HCT116 (cell line): ENCODE results near the gene KCNC1. TPM values are rescaled to one million over a fixed set of nuclear protein-coding genes. Genes with fewer than 3 reads are reported as not detected.

ENCODE experiments used
- ATAC-seq: fragments of 200-7000 bp; cut with Tn5 transposase; 2 replicates; pipeline ENCODE4 v1.9.1; 2020; ENCODE audit warnings: mild to moderate bottlenecking, moderate library complexity
- BruUV-seq: library from RNA; stranded (reverse); fragments of 400-500 nt; replicated peaks from 2 replicates; lab custom pipeline; 2021; lab: Mats Ljungman, UMichigan
- CTCF ChIA-PET: fragments of 300-600 bp; sonication (Branson Sonifier 250); formaldehyde crosslinking; loops from one replicate; lab custom pipeline; 2021; ENCODE audit warnings: antibody characterized with exemption; lab: Charles Lee
- POLR2A ChIA-PET: fragments of 300-600, 350-600 bp; sonication (Branson Sonifier 250); formaldehyde crosslinking; loops from one replicate; lab custom pipeline; 2021; ENCODE audit warnings: antibody characterized with exemption; lab: Charles Lee
- RAD21 ChIA-PET, 2 experiments: fragments of 300-600 bp; sonication (Branson Sonifier 250); formaldehyde crosslinking; loops; one replicate each; lab custom pipeline; 2023; ENCODE audit warnings: low total read pairs in 2 of 2; ENCODE audit not compliant: uncharacterized antibody in 2 of 2, unreplicated experiment in 2 of 2, low non-redundant PET in 1 of 2; lab: Charles Lee
- DNase-seq: peaks from one replicate; pipeline ENCODE4 v3.0.0-alpha.2; 2010; ENCODE audit warnings: low read depth, low spot score
- H2AFZ ChIP-seq: fragments of 200-600 bp; shearing (Covaris generic), sonication (generic); 2 replicates; pipeline ENCODE4 v1.6.1; 2017; ENCODE audit warnings: low read depth, mixed run types, mixed read lengths, antibody characterized with exemption, low read length; ENCODE audit not compliant: poor library complexity, severe bottlenecking
- H3K27ac ChIP-seq: 2 replicates; pipeline ENCODE4 v1.5.1; 2012; ENCODE audit warnings: low read depth, low read length
- H3K27me3 ChIP-seq: fragments of 200-600 bp; sonication (generic); 2 replicates; pipeline ENCODE4 v1.6.1; 2016; ENCODE audit warnings: mixed run types, low read length, mixed read lengths; ENCODE audit not compliant: insufficient read depth
- H3K36me3 ChIP-seq, 2 experiments: fragments of 200-500 bp in 1 of 2; fragments of 200-600 bp in 1 of 2; sonication (Bioruptor generic) in 1 of 2; sonication (generic) in 1 of 2; 2 replicates each; pipeline versions ENCODE4 v1.5.1 to v1.6.1; 2014 to 2016; ENCODE audit warnings: low read length in 2 of 2, inconsistent platforms in 1 of 2, mixed read lengths in 1 of 2, mixed run types in 1 of 2; ENCODE audit not compliant: insufficient read depth in 2 of 2, control insufficient read depth in 1 of 2
- H3K4me1 ChIP-seq, 2 experiments: fragments of 200-600 bp in 1 of 2; sonication (generic) in 1 of 2; 2 replicates each; pipeline versions ENCODE4 v1.5.1 to v1.6.1; 2012 to 2017; ENCODE audit warnings: low read length in 2 of 2, inconsistent platforms in 1 of 2, mild to moderate bottlenecking in 1 of 2, mixed read lengths in 1 of 2, mixed run types in 1 of 2, moderate library complexity in 1 of 2; ENCODE audit not compliant: insufficient read depth in 2 of 2, control insufficient read depth in 1 of 2
- H3K4me2 ChIP-seq: fragments of 200-600 bp; sonication (generic); 2 replicates; pipeline ENCODE4 v1.6.1; 2017; ENCODE audit warnings: mixed run types, low read length, mixed read lengths
- H3K4me3 ChIP-seq, 2 experiments: fragments of 200-600 bp in 1 of 2; sonication (generic) in 1 of 2; replicated peaks in 1 of 2; 2 replicates each; pipeline ENCODE4 v1.5.1; 2011 to 2016; ENCODE audit warnings: low read length in 2 of 2, control low read depth in 1 of 2, low read depth in 1 of 2, mild to moderate bottlenecking in 1 of 2, mixed read lengths in 1 of 2, mixed run types in 1 of 2
- H3K79me2 ChIP-seq: fragments of 200-600 bp; sonication (generic); 2 replicates; pipeline ENCODE4 v1.6.1; 2017; ENCODE audit warnings: mild to moderate bottlenecking, mixed run types, low read length, moderate library complexity, mixed read lengths; ENCODE audit not compliant: insufficient read depth
- H3K9ac ChIP-seq: fragments of 200-600 bp; sonication (generic); 2 replicates; pipeline ENCODE4 v1.6.1; 2016; ENCODE audit warnings: low read length, mixed read lengths
- H3K9me2 ChIP-seq: fragments of 200-600 bp; sonication (generic), shearing (Covaris generic); 2 replicates; pipeline ENCODE4 v1.6.1; 2017; ENCODE audit warnings: mixed run types, mild to moderate bottlenecking, moderate library complexity; ENCODE audit not compliant: insufficient read depth
- H3K9me3 ChIP-seq, 2 experiments: fragments of 200-500 bp in 1 of 2; fragments of 200-600 bp in 1 of 2; sonication (Bioruptor generic) in 1 of 2; sonication (generic) in 1 of 2; 2 replicates each; pipeline ENCODE4 v1.6.1; 2014 to 2017; ENCODE audit warnings: low read length in 2 of 2, mixed read lengths in 2 of 2, inconsistent platforms in 1 of 2, low read depth in 1 of 2, mild to moderate bottlenecking in 1 of 2, mixed run types in 1 of 2, moderate library complexity in 1 of 2; ENCODE audit not compliant: control insufficient read depth in 1 of 2, insufficient read depth in 1 of 2
- H4K20me1 ChIP-seq: fragments of 200-600 bp; sonication (generic), shearing (Covaris generic); 2 replicates; pipeline ENCODE4 v1.6.1; 2017; ENCODE audit warnings: mixed run types, mild to moderate bottlenecking, moderate library complexity; ENCODE audit not compliant: insufficient read depth
- CBX3 ChIP-seq: IDR thresholded peaks from 2 replicates; pipeline ENCODE4 v1.6.1; 2012; ENCODE audit warnings: low read depth
- CEBPB ChIP-seq: IDR thresholded peaks from 2 replicates; pipeline ENCODE4 v1.6.1; 2012; ENCODE audit warnings: low read depth
- CTCF ChIP-seq, 3 experiments: fragments of 200-600 bp in 1 of 3; sonication (generic) in 1 of 3; IDR thresholded peaks in 2 of 3; conservative IDR thresholded peaks in 1 of 3; 2 replicates each; pipeline ENCODE4 v1.5.1; 2012 to 2017; ENCODE audit warnings: low read depth in 2 of 3, low read length in 2 of 3, antibody characterized with exemption in 1 of 3, borderline replicate concordance in 1 of 3, control low read depth in 1 of 3, mild to moderate bottlenecking in 1 of 3, mixed read lengths in 1 of 3, mixed run types in 1 of 3, moderate library complexity in 1 of 3; ENCODE audit not compliant: insufficient read depth in 1 of 3
- EGR1 ChIP-seq: IDR thresholded peaks from 2 replicates; pipeline ENCODE4 v1.6.1; 2012; ENCODE audit warnings: low read depth
- ELF1 ChIP-seq: IDR thresholded peaks from 2 replicates; pipeline ENCODE4 v1.6.1; 2012; ENCODE audit warnings: low read depth, borderline replicate concordance
- EZH2phosphoT487 ChIP-seq: fragments of 200-600 bp; IDR thresholded peaks from 2 replicates; pipeline ENCODE4 v1.6.1; 2018; ENCODE audit warnings: antibody characterized with exemption, borderline replicate concordance
- POLR2A ChIP-seq: IDR thresholded peaks from 2 replicates; pipeline ENCODE4 v1.7.0; 2011; ENCODE audit warnings: borderline replicate concordance; ENCODE audit not compliant: insufficient read depth, insufficient read length; ENCODE audit errors: extremely low read depth
- POLR2AphosphoS5 ChIP-seq: IDR thresholded peaks from 2 replicates; pipeline ENCODE4 v1.6.1; 2011; ENCODE audit warnings: mild to moderate bottlenecking, low read depth, low read length, moderate library complexity
- RAD21 ChIP-seq: IDR thresholded peaks from 2 replicates; pipeline ENCODE4 v1.6.1; 2012; ENCODE audit warnings: low read depth, mild to moderate bottlenecking
- REST ChIP-seq: IDR thresholded peaks from 2 replicates; pipeline ENCODE4 v1.6.1; 2012; ENCODE audit warnings: low read depth
- SIN3A ChIP-seq: IDR thresholded peaks from 2 replicates; pipeline ENCODE4 v1.6.1; 2012; ENCODE audit warnings: low read depth
- SP1 ChIP-seq: IDR thresholded peaks from 2 replicates; pipeline ENCODE4 v1.6.1; 2012; ENCODE audit warnings: low read depth
- SRF ChIP-seq: IDR thresholded peaks from 2 replicates; pipeline ENCODE4 v1.6.1; 2012; ENCODE audit warnings: low read depth
- TCF7L2 ChIP-seq: IDR thresholded peaks from 2 replicates; pipeline ENCODE4 v1.7.0; 2011; ENCODE audit warnings: borderline replicate concordance, inconsistent platforms; ENCODE audit not compliant: insufficient read depth, insufficient read length; ENCODE audit errors: extremely low read depth
- ZFX ChIP-seq: fragments of 450-650 bp; IDR thresholded peaks from 2 replicates; pipeline ENCODE4 v1.6.1; 2017
- ZNF274 ChIP-seq: fragments of 200-500 bp; sonication (Bioruptor generic); IDR thresholded peaks from 2 replicates; pipeline ENCODE4 v1.6.1; 2014; ENCODE audit warnings: mild to moderate bottlenecking, low read depth, low read length, inconsistent platforms
- intact Hi-C: fragments of 100-400 bp; cut with micrococcal nuclease; formaldehyde crosslinking; loops from 2 replicates; pipeline ENCODE4 v1.10.0; 2022
- total RNA-seq: library from RNA; stranded (reverse); gene quantifications from one replicate; pipeline ENCODE4 v1.2.1, GENCODE V29; 2021; ENCODE audit not compliant: unreplicated experiment
- TF ChIP-seq, protein P1 (sequence below): IDR thresholded peaks from 2 replicates; pipeline ENCODE4 v1.6.1; 2012
- TF ChIP-seq, protein P2 (sequence below): IDR thresholded peaks from 2 replicates; pipeline ENCODE4 v1.6.1; 2011; ENCODE audit warnings: mild to moderate bottlenecking, low read length, moderate library complexity; ENCODE audit not compliant: insufficient replicate concordance; ENCODE audit errors: extremely low read depth

Gene KCNC1
- total RNA-seq, 1 experiment from 2014 or later, result 0.12 TPM

DNA sequence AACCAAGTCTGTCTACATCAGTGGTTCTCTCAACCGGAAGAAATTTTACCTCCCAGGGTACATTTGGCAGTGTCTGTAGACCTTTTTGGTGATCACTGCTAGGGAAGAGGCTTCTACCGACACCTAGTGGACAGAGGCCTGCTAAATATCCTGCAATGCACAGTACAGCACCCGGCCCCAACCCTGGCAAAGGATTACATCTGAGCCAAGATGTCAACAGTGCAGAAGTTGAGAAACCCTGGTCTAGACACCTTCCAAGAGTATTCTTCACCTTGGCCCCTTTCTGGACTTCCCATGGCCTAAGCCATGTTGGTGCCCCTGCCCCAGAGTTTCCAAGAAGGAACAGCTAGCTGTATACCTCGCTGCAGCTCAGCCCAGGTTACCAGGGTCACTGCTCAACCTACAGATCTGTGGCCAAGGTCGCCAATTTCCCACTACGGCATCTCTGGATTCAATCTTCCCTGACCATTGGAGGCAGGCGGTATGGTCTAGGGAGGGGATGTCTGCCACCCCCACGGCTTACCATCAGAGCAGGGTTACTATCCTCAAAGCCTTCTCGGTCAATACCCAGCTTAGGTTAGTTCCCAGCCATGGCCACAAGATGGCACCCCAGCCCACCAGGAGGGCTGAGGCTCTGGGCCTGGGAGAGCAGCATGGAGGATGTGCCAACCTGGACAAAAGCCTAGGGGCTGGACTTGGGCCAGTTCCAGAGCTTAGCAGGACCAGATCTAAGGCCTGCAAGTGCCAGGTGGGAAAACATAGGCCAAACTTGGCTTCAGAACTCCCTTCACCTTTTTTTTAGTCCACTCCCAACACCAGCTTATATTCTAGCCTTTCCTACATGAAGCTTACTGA, 3.7 kb upstream of the KCNC1 start:
- Histone ChIP-seq H3K9me2 (no peaks in the 10 kb centered on the region), H3K4me2 (peak overlapping the region; percentile 42), H3K36me3 (no peaks in the 10 kb centered on the region), H3K4me1 (peaks cover 0 to 8% of the 10 kb centered on the region in 2 experiments; a peak in 3 of 4 replicates), H3K4me3 (no peak overlapping the region), H3K27me3 (no peaks in the 10 kb centered on the region), H3K9ac (no peak overlapping the region), H2AFZ (peak overlapping the region; percentile 56), H3K9me3 (no peaks in the 10 kb centered on the region), H4K20me1 (no peaks in the 10 kb centered on the region), H3K79me2 (no peaks in the 10 kb centered on the region), H3K27ac (no peak overlapping the region)
- no TSS peak for BruUV-seq
- ATAC-seq (peak; percentile 91), DNase-seq (peak; percentile 75)
- intact Hi-C loops, result loop anchor here (1.0 to 5.0 kb wide), 4 partner anchors 132 to 344 kb away; partner anchors contain the start of gene KCNJ11
- POLR2A ChIA-PET, result interaction anchor here (1.1 to 1.2 kb wide), 2 partner anchors 9 to 248 kb away, joined by 3 to 4 read pairs; no protein-coding TSS in a partner anchor
- CTCF ChIA-PET, result interaction anchor here (0.7 to 3.4 kb wide), 53 partner anchors 9 to 513 kb away, joined by 3 to 133 read pairs (median 4); partner anchors contain the start of genes MYOD1 and SAAL1
- RAD21 ChIA-PET, result interaction anchor here (0.7 to 3.0 kb wide), 14 partner anchors 9 to 384 kb away, joined by 3 to 23 read pairs (median 5); no protein-coding TSS in a partner anchor
- TF ChIP-seq CBX3, result no peak
- TF ChIP-seq, protein P1, sequence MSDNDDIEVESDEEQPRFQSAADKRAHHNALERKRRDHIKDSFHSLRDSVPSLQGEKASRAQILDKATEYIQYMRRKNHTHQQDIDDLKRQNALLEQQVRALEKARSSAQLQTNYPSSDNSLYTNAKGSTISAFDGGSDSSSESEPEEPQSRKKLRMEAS, result no peak
- no peak for TF ChIP-seq ZNF274
- TF ChIP-seq POLR2A, result no peak
- no peak for TF ChIP-seq ELF1
- no peak for TF ChIP-seq SIN3A
- no peak for TF ChIP-seq SP1
- no peak for TF ChIP-seq EGR1
- TF ChIP-seq POLR2AphosphoS5, result 0 out of 2 replicates have a peak, but pooled peaks have one; percentile 22
- TF ChIP-seq EZH2phosphoT487, result no peak
- TF ChIP-seq, protein P2, sequence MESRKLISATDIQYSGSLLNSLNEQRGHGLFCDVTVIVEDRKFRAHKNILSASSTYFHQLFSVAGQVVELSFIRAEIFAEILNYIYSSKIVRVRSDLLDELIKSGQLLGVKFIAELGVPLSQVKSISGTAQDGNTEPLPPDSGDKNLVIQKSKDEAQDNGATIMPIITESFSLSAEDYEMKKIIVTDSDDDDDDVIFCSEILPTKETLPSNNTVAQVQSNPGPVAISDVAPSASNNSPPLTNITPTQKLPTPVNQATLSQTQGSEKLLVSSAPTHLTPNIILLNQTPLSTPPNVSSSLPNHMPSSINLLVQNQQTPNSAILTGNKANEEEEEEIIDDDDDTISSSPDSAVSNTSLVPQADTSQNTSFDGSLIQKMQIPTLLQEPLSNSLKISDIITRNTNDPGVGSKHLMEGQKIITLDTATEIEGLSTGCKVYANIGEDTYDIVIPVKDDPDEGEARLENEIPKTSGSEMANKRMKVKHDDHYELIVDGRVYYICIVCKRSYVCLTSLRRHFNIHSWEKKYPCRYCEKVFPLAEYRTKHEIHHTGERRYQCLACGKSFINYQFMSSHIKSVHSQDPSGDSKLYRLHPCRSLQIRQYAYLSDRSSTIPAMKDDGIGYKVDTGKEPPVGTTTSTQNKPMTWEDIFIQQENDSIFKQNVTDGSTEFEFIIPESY, result no peak
- no peak for TF ChIP-seq CEBPB
- no peak for TF ChIP-seq ZFX
- TF ChIP-seq RAD21, result peak; percentile 96
- TF ChIP-seq SRF, result no peak
- no peak for TF ChIP-seq REST
- peak; percentile 69 to 91 (median 91) for TF ChIP-seq CTCF (IDR thresholded peaks at IDR 0.05 in 2 of 3, conservative IDR thresholded peaks at IDR 0.05 in 1 of 3; ENCODE audit: borderline replicate concordance in 1 of 3, insufficient read depth in 1 of 3, low read depth in 2 of 3, low read length in 2 of 3)
- no peak for TF ChIP-seq TCF7L2
